ENCODE measurements around the gene SFTA2.
"Not testable (repeated sequence)": the region's sequence is repeated elsewhere in the genome, so short reads cannot be mapped to it uniquely, and the experiment has no call there.

- not testable (repeated sequence) for TF ChIP-seq POLR2A, CTCF (IDR thresholded peaks at IDR 0.05)
These were observed 24.6 kb downstream of the SFTA2 start for GRCh38 chr6:30907290-30907757.
